Osteocyte (in vitro differentiated cells): Measurements from ENCODE around the gene CACNA1A. TPM values are rescaled to one million over a fixed set of nuclear protein-coding genes. Genes with fewer than 3 reads are reported as not detected.

Experiments
- DNase-seq: peaks from one replicate; pipeline ENCODE4 v3.0.0; 2021; ENCODE audit warnings: mixed read lengths; ENCODE audit not compliant: unreplicated experiment; ENCODE audit errors: extremely low spot score
- H3K27ac Mint-ChIP-seq: one replicate; pipeline ENCODE4 v1.8.0; 2021; ENCODE audit warnings: mild to moderate bottlenecking, mixed read lengths; ENCODE audit not compliant: unreplicated experiment
- H3K27me3 Mint-ChIP-seq: one replicate; pipeline ENCODE4 v1.8.0; 2021; ENCODE audit warnings: mixed read lengths; ENCODE audit not compliant: unreplicated experiment
- H3K36me3 Mint-ChIP-seq: one replicate; pipeline ENCODE4 v1.8.0; 2021; ENCODE audit warnings: mixed read lengths; ENCODE audit not compliant: unreplicated experiment
- H3K4me1 Mint-ChIP-seq: one replicate; pipeline ENCODE4 v1.8.0; 2021; ENCODE audit warnings: mixed read lengths; ENCODE audit not compliant: unreplicated experiment
- H3K4me3 Mint-ChIP-seq: one replicate; pipeline ENCODE4 v1.8.0; 2021; ENCODE audit warnings: mild to moderate bottlenecking, moderate library complexity, mixed read lengths; ENCODE audit not compliant: unreplicated experiment
- H3K9me3 Mint-ChIP-seq: one replicate; pipeline ENCODE4 v1.8.0; 2021; ENCODE audit warnings: mixed read lengths; ENCODE audit not compliant: unreplicated experiment
- total RNA-seq: library from RNA; stranded (reverse); gene quantifications from 2 replicates; pipeline ENCODE4 v1.2.1, GENCODE V29; 2021
- TF ChIP-seq, protein P1 (sequence below): fragments of 200-600 bp; sonication (generic); IDR thresholded peaks from 2 replicates; pipeline ENCODE4 v1.5.0; 2021; ENCODE audit warnings: antibody characterized with exemption, mild to moderate bottlenecking, moderate library complexity

The CACNA1A gene
- total RNA-seq, 1 donor from 2014 or later: 2.3 TPM

DNA sequence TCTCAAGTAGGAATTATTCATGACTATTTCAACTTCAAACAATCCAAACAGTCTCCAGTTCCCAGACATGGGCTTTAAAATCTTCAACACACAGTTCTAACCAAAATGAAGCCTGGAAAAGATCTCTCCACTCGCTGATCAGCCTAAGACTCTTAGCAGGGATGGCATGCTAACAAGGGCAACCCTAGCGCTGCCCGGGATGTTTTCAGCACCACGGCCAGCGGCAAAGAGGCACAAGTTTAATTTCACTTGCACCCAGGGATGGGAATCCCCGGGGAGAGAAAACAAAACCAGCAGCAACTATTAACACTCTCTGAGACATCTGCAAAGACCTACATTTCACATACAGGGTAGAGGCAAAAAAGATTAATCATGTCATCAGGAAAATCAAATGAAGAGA, 43.0 kb downstream of the CACNA1A start:
- no peak for DNase-seq
- Mint-ChIP-seq H3K36me3 (no peaks in the 10 kb centered on the region), H3K4me3 (no peak overlapping the region), H3K27ac (no peak overlapping the region), H3K4me1 (no peaks in the 10 kb centered on the region), H3K9me3 (no peaks in the 10 kb centered on the region), H3K27me3 (no peaks in the 10 kb centered on the region)
- TF ChIP-seq, protein P1, sequence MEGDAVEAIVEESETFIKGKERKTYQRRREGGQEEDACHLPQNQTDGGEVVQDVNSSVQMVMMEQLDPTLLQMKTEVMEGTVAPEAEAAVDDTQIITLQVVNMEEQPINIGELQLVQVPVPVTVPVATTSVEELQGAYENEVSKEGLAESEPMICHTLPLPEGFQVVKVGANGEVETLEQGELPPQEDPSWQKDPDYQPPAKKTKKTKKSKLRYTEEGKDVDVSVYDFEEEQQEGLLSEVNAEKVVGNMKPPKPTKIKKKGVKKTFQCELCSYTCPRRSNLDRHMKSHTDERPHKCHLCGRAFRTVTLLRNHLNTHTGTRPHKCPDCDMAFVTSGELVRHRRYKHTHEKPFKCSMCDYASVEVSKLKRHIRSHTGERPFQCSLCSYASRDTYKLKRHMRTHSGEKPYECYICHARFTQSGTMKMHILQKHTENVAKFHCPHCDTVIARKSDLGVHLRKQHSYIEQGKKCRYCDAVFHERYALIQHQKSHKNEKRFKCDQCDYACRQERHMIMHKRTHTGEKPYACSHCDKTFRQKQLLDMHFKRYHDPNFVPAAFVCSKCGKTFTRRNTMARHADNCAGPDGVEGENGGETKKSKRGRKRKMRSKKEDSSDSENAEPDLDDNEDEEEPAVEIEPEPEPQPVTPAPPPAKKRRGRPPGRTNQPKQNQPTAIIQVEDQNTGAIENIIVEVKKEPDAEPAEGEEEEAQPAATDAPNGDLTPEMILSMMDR: no peak

DNA sequence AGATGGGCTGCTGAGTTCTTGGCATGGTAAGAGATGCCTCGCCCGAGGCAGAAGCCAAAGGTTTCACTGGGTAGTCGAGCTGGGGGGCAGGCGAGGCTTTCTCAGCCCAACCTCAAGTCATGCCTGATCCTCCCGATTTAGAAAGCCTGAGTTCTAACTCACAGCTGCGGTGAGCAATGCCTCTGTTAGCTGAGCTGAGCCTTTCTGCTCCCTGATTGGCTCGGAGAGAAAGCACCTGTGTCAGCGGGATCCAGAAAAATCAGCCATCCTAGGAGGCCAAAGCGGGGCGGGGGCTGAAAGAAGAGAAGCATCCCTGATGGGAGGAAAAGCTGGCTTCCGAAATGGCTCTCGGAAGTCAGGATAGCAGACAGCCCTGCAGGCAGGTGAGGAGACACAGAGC, 44.7 kb downstream of the CACNA1A start:
- H3K27me3 Mint-ChIP-seq: no peaks in the 10 kb centered on the region
- H3K27ac Mint-ChIP-seq: no peak overlapping the region
- H3K9me3 Mint-ChIP-seq: no peaks in the 10 kb centered on the region
- DNase-seq: no peak
- TF ChIP-seq, protein P1: no peak
- H3K4me1 Mint-ChIP-seq: no peaks in the 10 kb centered on the region
- H3K4me3 Mint-ChIP-seq: no peak overlapping the region
- no peaks in the 10 kb centered on the region for H3K36me3 Mint-ChIP-seq

- Mint-ChIP-seq H3K4me1 (no peaks in the 10 kb centered on the region), H3K27ac (no peak overlapping the region), H3K27me3 (no peaks in the 10 kb centered on the region), H3K9me3 (peaks cover 5% of the 10 kb centered on the region), H3K4me3 (no peak overlapping the region), H3K36me3 (no peaks in the 10 kb centered on the region)
- DNase-seq: no peak
- TF ChIP-seq, protein P1: no peak
These were observed 46.2 kb downstream of the CACNA1A start for GRCh38 chr19:13460045-13460444.

DNA sequence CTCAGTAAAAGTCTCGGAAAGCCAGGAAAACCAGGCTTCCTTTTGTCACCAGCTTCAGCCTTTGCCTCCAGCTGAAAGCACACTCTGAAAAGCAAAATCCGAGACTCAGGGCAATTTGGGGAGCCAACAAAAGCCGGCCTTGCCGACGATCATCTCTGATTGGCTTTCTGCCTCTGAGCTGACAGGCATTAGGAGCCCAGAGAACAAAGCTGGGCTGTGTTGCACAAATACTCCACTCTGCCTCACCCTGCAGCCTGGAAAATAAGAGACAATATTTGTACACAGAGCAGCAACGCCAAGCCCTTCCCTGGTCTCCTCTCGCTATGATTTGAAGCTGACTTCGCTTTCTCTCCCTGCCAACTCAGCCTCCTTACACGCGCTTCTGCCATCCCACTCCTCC, 46.9 kb downstream of the CACNA1A start:
- peaks cover 7% of the 10 kb centered on the region for H3K9me3 Mint-ChIP-seq
- no peaks in the 10 kb centered on the region for H3K27me3 Mint-ChIP-seq
- no peaks in the 10 kb centered on the region for H3K4me1 Mint-ChIP-seq
- DNase-seq: no peak
- no peaks in the 10 kb centered on the region for H3K36me3 Mint-ChIP-seq
- no peak overlapping the region for H3K4me3 Mint-ChIP-seq
- H3K27ac Mint-ChIP-seq: no peak overlapping the region
- TF ChIP-seq, protein P1: no peak

DNA sequence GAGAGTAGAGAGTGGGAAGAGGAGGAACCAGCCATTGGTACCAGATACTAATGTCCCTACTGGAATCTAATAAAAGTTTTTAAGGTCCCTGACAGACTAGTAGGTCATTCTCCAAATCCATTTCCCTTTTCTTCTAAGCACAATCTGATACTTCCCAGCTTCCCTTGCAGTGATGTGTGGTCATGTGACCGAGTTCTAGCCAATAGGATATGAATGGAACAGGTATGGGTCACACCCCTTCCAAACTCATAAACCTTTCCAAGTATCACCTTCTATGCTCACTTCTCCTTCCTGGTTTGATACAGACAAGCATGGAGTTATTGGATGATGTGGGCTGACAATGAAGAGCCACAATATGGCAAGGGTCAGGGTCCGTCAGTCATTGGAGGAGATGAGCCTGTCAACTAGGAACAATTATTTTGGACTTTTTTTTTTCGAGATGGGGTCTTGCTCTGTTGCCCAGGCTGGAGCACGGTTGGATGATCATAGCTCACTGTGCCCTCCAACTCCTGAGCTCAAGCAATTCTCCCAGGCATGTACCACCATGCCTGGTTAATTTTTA, 54.8 kb downstream of the CACNA1A start:
- Mint-ChIP-seq H3K4me3 (no peak overlapping the region), H3K27me3 (no peaks in the 10 kb centered on the region), H3K36me3 (no peaks in the 10 kb centered on the region), H3K4me1 (no peaks in the 10 kb centered on the region), H3K27ac (no peak overlapping the region), H3K9me3 (peaks cover 29% of the 10 kb centered on the region)
- DNase-seq: no peak
- TF ChIP-seq, protein P1: no peak
